SK-N-DZ (cell line): ENCODE data around the gene KRTCAP2.
"Not testable (repeated sequence)": the region's sequence is repeated elsewhere in the genome, so short reads cannot be mapped to it uniquely, and the experiment has no call there.

Experiments used
- DNase-seq: peaks from one replicate; pipeline ENCODE4 v3.0.0-alpha.2; 2015; ENCODE audit warnings: low spot score

Gene KRTCAP2

DNA sequence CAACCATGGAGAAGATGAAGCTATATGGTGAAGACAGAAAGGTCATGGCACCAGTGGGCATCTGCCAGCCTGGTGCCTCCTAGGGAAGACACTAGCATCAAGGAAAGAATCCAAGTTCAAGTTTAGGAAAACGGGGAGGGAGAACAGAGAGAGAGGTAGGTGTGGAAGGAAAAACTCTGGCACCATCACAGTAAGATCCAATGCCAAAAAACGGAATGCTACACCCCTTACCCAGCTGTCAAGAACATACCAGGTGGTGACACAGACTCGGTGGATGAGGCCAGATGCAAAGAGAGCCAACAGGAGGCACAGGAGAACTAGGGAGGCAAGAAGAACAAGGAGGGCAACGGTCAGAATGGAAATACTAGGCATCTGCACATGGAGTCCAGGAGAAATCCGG, 3.6 kb downstream of the KRTCAP2 start:
- DNase-seq = no peak

DNA sequence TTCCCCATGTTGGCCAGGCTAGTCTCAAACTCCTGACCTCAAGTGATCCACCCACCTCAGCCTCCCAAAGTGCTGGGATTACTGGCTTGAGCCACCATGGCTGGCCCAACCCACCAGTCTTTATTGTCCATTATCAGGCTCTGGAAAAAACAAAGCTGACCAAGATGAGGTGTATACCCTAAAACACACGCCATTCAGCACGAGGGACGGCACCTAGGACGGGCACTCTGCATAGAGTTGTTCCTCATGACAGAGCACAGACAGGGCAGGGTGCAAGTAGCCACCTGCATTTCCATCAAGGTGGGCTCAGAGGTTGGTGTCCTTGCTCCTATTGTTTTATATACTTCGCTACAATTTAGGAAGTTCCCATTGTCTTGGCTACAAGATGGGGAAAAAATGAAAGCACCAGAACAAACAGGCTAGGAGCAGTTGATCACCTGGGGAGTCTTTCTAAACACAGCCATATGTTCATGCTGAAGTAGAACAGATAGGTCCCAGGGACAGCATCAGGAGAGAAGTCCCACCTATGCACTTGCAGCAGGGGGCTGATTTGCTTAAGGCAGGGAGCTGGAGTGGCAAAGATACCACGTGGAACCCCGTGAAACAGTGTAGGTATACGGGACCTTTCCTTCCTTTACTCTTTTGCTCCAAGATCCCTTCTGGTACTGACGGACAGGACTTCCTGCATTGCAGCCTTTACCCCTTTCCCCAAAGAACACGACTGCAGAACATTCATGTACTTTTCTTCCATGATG, 4.5 kb downstream of the KRTCAP2 start:
- DNase-seq = no peak

DNA sequence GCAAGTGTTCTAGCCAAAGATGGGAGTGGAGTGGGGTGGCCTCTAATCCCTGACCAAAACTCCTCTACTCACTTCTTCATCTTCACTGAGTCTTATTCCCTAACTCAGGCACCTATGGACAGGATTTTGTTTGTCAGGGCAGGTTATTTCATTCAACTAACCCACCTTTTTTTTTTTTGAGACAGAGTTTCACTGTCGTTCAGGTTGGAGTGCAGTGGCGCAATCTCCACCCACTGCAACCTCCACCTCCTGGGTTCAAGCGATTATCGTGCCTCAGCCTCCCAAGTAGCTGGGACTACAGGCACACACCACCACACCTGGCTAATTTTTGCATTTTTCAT, 5.0 kb downstream of the KRTCAP2 start:
- not testable (repeated sequence) for DNase-seq

DNA sequence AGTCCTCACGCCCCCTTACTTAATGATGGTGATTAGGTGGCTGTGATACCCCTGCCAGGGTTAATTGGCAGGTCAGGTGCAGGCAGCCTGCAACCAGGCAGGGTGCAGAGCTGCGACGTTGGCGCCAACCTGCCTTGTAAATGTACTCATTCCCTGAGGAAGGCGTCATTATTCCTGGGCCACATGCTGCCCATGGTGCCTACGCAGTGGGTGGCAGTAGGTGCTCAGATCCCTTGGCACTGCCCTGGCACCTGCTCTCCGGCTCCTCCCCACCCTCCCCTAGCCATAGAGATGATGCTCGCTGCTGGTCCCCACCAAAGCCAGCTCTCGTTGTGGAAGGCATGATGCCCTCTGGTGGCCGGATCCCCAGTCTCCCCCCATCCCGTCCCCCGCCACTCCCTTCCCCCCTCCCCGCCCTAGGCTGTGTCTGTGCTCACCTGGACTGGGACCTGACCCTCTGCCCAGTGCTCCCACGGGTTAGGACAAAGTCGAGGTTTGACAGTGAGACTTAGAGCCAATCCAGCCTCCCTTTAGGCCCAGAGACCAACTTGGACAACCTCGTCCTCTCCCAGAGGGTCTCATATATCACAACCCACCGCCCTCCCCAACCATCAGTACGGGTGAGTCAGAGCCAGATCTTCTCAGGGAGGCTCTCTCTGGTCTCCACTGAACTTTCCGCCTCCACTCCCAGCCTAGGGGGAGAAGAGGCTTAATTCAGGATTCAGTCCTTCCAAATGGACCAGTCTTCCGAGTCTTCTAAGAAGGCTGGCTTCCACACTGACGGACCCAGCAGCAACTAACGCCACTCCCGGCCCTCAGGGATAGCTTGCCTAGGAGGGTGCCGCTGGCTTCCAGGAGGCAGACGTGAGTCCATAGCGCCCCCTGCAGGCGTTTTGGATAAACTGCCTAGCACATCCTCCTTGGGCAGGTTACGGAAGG, 5.7 kb downstream of the KRTCAP2 start:
- peak; percentile 93 for DNase-seq

DNA sequence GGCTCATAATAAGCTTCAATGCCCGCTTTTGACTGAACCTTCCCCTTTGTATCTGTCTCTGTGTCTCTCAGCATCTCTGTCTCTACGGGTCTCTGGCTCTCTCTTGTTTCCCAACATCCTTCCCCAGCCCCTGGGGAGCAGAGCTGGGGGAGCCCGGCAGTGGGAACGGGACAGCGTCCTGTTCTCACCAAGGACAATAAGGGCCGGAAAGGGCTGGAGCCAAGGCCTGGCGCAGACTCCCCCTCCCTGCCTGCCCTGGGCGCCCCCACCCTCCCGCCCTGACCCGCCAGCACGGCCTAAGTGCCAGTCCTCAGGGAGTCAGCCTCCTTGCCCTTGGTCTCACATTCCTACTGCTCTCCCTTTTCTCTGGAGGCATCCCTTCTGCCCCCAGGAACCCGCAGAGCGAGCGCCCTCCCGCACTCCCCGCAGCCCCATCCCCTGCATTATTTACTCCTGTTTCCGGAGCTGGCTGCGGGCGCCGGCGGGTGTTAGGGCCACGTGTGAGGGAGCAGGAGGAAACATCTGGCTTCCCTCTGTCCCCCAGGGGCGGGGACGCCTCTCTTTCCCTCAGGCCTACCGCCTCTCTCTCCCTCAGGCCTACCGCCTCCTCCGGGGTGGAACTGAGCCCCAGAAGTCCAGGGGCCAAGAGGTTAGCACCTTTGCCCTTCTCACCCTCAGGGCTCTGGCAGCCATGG, 6.5 kb downstream of the KRTCAP2 start:
- peak; percentile 82 for DNase-seq

DNA sequence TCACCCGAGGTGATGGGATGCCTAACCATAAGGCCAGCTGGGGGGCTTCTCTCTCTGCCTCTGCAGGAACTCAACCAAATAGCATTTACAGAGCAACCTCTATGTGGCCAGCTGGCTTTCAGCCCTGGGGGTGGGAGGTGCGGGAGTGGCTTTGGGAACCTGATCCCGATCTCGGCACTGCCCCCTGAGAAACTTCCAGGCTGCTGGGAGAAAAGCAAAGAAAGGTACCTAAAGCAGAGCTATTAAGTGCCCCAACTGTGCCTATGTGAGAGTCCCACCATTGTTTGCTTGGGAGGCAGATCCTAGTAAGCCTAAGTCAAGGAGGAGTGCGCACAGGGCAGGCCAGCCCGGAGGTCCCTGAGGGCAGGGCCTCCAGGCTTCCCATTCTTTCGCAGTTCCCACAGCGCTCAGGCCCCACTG, 7.0 kb downstream of the KRTCAP2 start:
- DNase-seq = no peak

DNA sequence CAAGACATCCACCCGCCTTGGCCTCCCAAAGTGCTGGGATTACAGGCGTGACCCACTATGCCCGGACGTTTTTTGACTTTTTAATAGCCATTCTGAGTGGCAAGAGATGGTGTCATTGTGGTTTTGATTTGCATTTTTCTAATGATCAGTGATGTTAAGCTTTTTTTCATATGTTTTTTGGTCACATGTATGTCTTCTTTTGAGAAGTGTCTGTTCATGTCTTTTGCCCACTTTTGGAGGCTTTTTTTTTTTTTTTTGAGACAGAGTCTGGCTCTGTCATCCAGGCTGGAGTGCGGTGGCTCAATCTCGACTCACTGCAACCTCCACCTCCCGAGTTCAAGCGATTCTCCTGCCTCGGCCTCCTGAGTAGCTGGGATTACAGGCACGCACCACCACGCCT, 8.5 kb downstream of the KRTCAP2 start:
- DNase-seq = not testable (repeated sequence)

DNA sequence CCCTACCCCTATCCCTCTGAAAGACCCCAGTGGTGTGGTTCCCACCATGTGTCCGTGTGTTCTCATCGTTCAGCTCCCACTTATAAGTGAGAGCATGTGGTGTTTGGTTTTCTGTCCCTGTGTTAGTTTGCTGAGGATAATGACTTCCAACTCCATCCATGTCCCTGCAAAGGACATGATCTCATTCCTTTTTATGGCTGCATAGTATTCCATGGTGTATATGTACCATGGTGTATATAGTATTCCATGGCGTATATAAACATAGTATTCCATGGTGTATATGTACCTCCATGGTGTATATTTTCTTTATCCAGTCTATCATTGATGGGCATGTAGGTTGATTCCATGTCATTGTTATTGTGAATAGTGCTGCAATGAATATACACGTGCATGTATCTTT, 9.3 kb downstream of the KRTCAP2 start:
- DNase-seq = not testable (repeated sequence)

DNA sequence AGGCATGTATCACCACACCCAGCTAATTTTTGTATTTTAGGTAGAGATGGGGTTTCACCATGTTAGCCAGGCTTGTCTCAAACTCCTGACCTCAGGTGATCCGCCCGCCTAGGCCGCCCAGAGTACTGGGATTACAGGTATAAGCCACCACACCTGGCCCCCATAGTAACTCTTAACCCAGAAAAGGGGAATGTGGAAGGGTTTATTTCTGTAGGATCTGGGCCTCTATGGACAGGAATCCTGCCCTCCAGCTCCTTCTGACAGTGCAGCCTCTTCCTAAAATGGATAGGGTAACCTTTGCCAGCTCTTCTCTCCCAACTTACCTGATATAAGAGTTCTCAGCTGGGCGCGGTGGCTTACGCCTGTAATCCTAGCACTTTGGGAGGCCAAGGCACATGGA, 10.5 kb downstream of the KRTCAP2 start:
- not testable (repeated sequence) for DNase-seq

DNA sequence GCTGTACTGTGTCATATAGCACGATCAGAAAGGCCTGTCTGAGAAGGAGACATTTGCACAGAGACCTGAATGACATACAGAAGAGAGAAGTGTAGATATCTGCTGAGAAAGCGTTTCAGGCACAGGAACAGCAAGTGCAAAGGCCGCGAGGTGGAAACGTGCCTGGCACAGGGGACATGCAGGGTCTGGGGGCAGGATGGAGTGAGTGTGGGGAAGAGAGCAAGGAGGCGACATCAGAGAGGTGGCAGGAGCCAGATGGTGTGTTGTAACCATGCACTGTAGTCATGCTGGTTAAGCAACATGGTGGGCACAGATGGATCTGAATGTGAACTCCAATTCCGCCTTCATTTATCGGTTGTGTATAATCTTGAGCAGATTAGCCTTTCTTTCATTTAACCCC, 13.0 kb downstream of the KRTCAP2 start:
- DNase-seq = no peak

DNA sequence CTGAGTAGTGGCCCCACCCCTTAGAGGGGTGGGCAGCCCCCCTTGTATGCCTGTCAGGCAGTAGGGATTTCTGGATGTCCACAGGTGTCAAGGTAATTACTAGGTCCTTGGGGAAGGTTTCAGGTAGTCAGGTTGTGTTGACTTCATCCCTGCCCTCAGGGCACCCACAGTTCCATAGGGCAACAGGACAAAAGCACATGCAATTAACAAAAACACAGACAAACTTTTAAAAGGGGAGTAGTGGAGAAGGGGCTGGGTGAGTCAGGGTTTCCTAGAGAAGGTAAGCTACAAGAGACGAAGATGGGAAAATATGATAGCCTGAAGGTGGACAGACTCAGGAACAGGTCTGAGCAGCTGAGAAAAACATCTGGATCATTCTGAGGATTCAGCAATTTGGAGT, 14.1 kb downstream of the KRTCAP2 start:
- no peak for DNase-seq

DNA sequence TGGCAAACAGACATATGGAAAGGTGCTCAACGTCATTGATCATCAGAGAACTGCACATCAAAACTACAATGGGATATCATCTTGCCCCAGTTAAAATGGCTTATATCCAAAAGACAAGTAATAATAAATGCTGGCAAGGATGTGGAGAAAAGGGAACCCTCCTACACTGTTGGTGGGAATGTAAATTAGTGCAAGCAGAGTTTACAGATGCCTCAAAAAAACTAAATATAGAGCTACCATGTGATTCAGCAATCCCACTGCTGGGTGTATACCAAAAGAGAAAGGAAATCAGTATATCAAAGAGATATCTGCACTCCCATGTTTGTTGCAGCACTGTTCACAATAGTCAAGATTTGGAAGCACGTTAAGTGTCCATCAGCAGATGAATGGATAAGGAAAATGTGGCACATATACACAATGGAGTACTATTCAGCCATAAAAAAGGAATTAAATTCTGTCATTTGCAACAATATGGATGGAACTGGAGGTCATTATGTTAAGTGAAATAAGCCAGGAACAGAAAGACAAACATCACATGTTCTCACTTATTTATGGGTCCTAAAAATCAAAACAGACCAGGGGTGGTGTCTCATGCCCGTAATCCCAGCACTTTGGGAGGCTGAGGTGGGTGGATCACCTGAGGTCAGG, 17.0 kb downstream of the KRTCAP2 start:
- not testable (repeated sequence) for DNase-seq

DNA sequence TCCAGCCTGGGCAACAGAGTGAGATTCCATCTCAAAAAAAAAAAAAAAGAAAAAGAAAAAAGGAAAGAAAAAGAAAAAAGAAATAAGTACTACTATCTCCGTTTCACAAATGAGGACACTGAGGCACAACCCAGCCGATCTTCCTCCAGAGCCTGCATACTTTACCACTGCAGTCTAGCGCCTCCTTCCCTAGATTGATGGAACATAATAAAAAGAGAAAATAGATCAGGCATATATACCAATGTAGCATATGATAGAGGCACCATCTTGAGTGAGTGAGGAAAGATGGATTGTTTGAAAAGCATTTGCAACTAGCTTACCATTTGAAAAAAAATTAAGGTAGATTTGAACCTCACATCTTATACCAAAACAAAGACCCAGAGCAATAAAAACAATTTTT, 27.6 kb downstream of the KRTCAP2 start:
- no peak for DNase-seq

DNA sequence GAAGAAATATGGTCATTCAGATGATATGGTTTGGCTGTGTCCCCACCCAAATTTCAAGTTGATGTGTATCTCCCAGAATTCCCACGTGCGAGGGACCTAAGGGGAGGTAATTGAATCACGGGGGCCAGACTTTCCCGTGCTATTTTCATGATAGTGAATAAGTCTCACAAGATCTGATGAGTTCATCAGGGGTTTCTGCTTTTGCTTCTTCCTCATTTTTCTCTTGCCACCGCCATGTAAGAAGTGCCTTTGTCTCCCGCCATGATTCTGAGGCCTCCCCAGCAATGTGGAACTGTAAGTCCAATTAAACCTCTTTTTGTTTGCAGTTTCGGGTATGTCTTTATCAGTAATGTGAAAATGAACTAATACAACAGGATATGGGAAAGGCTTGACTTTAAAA, 31.4 kb downstream of the KRTCAP2 start:
- DNase-seq = no peak

DNA sequence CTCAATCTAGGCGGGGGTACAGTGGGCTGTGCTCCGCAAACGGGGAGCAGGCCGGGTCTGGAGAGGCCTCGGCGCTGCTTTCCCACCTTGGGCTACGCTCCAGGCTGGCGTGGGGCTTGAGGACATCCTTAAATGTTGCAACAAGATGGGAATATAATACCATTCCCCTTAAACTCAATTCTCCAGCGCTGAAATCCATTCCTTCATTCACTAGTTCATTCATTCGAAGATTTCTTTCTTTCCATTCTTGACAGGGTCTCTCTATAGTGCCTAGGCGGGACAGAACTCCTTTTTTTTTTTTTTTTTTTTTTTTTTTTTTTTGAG, 32.5 kb downstream of the KRTCAP2 start:
- no peak for DNase-seq

DNA sequence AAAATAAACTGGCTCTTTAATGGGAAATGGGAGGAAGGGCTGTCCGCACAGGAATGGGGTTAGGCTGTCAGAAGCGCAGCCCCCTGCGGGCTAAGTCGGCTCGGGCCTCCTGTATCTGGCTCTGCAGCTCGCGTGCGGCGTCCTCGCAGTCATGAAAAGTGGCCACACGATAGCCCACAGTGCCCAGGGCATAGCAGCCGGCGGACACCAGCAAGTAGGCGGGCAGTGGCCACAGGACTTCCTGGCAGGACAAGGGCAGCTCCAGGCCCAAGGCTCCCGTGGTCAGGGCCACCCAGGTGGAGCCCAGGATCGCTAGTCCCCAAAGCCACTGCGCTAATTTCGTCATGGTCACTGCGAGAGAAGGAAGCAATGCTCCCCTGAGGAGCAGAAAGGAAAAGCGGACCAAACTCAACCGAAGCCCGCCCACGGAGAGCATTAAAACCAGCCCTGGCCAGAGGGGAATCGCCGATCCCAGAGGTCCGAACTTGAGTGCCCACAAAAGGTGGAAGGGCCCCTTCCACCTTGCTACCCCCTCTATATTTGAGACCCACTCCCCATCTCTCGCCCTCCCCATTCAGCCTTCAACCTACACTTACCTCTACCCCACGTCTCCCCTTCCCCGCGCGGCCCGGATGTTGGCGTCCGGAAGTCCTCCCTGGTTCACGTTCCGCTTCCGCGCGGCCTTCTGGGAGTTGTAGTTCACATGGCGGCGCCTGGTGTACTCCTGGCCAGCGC, 33.0 kb downstream of the KRTCAP2 start, which contains the start of gene DPM3:
Gene DPM3, minus strand, starts transcription at position 637 of the 735 bp plus-strand sequence. Its CDS starts 291 bp downstream, at position 346.
- peak; percentile 86 for DNase-seq

DNA sequence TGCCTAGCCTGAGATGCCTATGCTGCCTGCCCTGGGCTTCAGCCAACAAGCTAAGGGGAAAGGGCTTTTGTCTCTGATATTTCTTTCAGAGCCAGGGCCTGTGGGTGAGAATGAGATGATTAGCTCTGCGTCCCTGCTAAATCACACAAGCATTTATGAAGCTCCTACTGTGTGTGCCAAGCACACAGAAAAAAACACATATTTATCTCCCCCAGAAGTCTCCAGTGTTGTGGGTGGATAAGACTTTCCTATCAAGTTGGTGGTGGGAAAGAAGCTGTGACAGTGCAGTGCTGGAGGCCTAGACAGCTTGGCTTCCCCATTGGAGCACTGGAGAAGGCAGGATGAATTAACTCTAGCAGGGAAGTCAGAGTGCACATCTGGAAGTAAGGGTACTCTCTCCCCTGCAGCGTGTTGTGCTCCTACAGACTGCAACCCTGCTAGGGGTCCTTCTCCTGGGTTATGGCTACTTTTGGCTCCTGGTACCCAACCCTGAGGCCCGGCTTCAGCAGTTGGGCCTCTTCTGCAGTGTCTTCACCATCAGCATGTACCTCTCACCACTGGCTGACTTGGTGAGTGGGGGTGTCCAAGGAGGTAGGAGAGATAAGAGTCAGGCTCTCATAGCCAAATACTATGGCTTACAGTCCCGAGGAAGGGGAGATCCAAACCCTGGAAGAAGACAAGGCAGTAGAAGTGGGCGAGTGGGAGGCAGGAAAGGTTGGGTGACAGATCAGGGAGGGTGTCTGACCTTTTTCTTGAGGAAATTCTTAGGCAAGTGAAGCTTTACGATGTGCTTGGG, 35.8 kb downstream of the KRTCAP2 start:
- no peak for DNase-seq

DNA sequence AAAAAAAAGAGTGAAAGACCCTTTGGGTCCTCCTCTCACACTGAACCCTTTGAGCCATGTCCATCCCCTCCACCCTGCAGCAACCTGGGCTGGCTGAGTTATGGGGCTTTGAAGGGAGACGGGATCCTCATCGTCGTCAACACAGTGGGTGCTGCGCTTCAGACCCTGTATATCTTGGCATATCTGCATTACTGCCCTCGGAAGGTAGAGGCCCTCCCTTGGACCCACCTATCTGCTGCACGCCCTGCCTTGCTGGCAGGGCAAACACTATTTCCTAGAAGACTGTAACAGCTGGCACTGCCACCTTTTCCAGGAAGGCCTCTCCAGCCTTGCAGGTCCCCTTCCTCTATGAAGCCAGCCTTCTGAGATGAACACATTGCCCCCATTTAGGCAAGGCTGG, 36.4 kb downstream of the KRTCAP2 start:
- no peak for DNase-seq

DNA sequence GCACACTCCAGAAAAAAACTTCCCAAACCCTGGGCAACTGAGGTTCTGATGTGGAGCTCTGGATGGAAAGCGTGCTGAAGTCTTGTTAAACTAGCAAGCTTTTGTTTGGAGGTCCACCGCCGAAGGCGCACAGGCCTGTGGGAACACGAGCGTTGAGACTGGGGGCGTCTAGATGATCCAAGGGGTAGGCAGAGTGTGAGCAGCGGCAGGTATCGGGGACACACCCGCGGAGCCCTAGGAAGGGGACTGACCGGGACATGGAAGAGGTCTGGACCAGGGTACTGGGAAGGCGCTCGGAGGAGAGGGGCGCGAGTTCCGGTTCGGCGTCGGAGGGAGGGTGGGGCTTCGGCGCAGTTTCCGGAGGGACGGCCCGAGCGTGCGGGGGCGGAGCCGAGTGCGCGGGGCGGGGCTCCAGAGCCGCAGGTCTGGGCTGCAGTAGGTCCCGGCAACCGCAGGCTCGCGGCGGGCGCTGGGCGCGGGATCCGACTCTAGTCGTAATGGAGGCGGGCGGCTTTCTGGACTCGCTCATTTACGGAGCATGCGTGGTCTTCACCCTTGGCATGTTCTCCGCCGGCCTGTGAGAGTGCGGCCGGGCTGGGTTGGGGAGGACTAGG, 37.6 kb downstream of the KRTCAP2 start, which contains the start of gene SLC50A1:
Gene SLC50A1, plus strand, starts transcription at position 438 of the 614 bp plus-strand sequence. Its CDS starts 60 bp downstream, at position 498.
- peak; percentile 96 for DNase-seq
